ENCODE results near the gene MCCC2.
"Not testable (repeated sequence)": the region's sequence is repeated elsewhere in the genome, so short reads cannot be mapped to it uniquely, and the experiment has no call there.

MCCC2 gene

GRCh38 chr5:71586941-71587765 is at the start of gene MCCC2:
TSS of gene MCCC2 (plus strand) at chr5:71587340. CDS start at chr5:71587426, 86 bp downstream.
- peak; percentile 99 for DNase-seq

GRCh38 chr5:71537687-71538086 is 49.5 kb upstream of the MCCC2 start:
- no peak for DNase-seq

- not testable (repeated sequence) for DNase-seq
Observed at GRCh38 chr5:71550885-71551284, 36.3 kb upstream of the MCCC2 start.

GRCh38 chr5:71551582-71551981 is 35.6 kb upstream of the MCCC2 start:
- DNase-seq, result not testable (repeated sequence)

GRCh38 chr5:71552026-71552749 is 35.0 kb upstream of the MCCC2 start:
- not testable (repeated sequence) for DNase-seq

GRCh38 chr5:71563161-71563560 is 24.0 kb upstream of the MCCC2 start:
- no peak for DNase-seq

GRCh38 chr5:71564895-71565294 is 22.2 kb upstream of the MCCC2 start:
- DNase-seq, result no peak

GRCh38 chr5:71569748-71570509 is 17.2 kb upstream of the MCCC2 start:
- DNase-seq, result no peak

- DNase-seq, result not testable (repeated sequence)
Observed at GRCh38 chr5:71571811-71572210, 15.3 kb upstream of the MCCC2 start.

- DNase-seq, result no peak
Observed at GRCh38 chr5:71573591-71573990, 13.5 kb upstream of the MCCC2 start.

- DNase-seq, result not testable (repeated sequence)
Observed at GRCh38 chr5:71575588-71575987, 11.6 kb upstream of the MCCC2 start.

GRCh38 chr5:71576241-71576640 is 10.9 kb upstream of the MCCC2 start:
- no peak for DNase-seq

- DNase-seq, result not testable (repeated sequence)
Observed at GRCh38 chr5:71577839-71578238, 9.3 kb upstream of the MCCC2 start.

- no peak for DNase-seq
Observed at GRCh38 chr5:71582945-71583584, 4.1 kb upstream of the MCCC2 start.

- DNase-seq, result peak; percentile 27
Observed at GRCh38 chr5:71586052-71586940, 844 bp upstream of the MCCC2 start.

- no peak for DNase-seq
Observed at GRCh38 chr5:71587766-71588532, 809 bp downstream of the MCCC2 start.

GRCh38 chr5:71588533-71588885 is 1.4 kb downstream of the MCCC2 start:
- DNase-seq, result no peak

GRCh38 chr5:71589903-71590302 is 2.8 kb downstream of the MCCC2 start:
- peak; percentile 38 for DNase-seq

GRCh38 chr5:71591100-71591499 is 4.0 kb downstream of the MCCC2 start:
- DNase-seq, result no peak

GRCh38 chr5:71596169-71596568 is 9.0 kb downstream of the MCCC2 start:
- DNase-seq, result no peak

- no peak for DNase-seq
Observed at GRCh38 chr5:71597001-71597400, 9.9 kb downstream of the MCCC2 start.

Measured in activated CD4-positive, alpha-beta T cell treated with anti-CD3 and anti-CD28 coated beads, Interleukin-2, Interleukin-6, amounts not matched to agents 100 ng/mL and 50 ng/mL, durations not matched to agents 16 hours and 8 hours (primary cell).